HepG2 (cell line): ENCODE data around the gene SAMD14. TPM values are rescaled to one million over a fixed set of nuclear protein-coding genes. Genes with fewer than 3 reads are reported as not detected.

Experiments used
- ATAD3A ChIP-seq: sonication (generic); formaldehyde crosslinking; IDR thresholded peaks from 2 replicates; pipeline ENCODE4 v1.4.0; 2020; ENCODE audit warnings: missing genetic modification reagents
- ATF2 ChIP-seq: sonication (generic); formaldehyde crosslinking; IDR thresholded peaks from 2 replicates; pipeline ENCODE4 v1.4.0; 2020; ENCODE audit warnings: missing genetic modification reagents
- CCDC6 ChIP-seq: sonication (generic); formaldehyde crosslinking; IDR thresholded peaks from 2 replicates; pipeline ENCODE4 v1.8.1; 2022; ENCODE audit warnings: mild to moderate bottlenecking, missing genetic modification reagents, moderate library complexity
- ETV6 ChIP-seq: sonication (generic); formaldehyde crosslinking; conservative IDR thresholded peaks from 2 replicates; pipeline ENCODE4 v1.4.0; 2020; ENCODE audit warnings: missing genetic modification reagents
- LCORL ChIP-seq, 2 experiments: fragments of 450-650 bp in 1 of 2; sonication (generic) in 1 of 2; formaldehyde crosslinking in 1 of 2; IDR thresholded peaks; 2 replicates each; pipeline versions ENCODE4 v1.5.0 to v1.6.1; 2017 to 2020; ENCODE audit warnings: antibody characterized with exemption in 1 of 2, missing genetic modification reagents in 1 of 2
- MAFG ChIP-seq: sonication (generic); formaldehyde crosslinking; IDR thresholded peaks from 2 replicates; pipeline ENCODE4 v1.5.1; 2020; ENCODE audit warnings: mild to moderate bottlenecking, missing genetic modification reagents
- MBNL3 ChIP-seq: fragments of 250-450 bp; sonication (Bioruptor Pico); conservative IDR thresholded peaks from 2 replicates; pipeline ENCODE4 v1.8.0; 2022; ENCODE audit warnings: mild to moderate bottlenecking, inconsistent platforms
- MED13 ChIP-seq: sonication (generic); formaldehyde crosslinking; IDR thresholded peaks from 2 replicates; pipeline ENCODE4 v1.5.0; 2020; ENCODE audit warnings: missing genetic modification reagents
- MYC ChIP-seq: sonication (generic); formaldehyde crosslinking; IDR thresholded peaks from 2 replicates; pipeline ENCODE4 v1.9.0; 2021; ENCODE audit warnings: missing genetic modification reagents, borderline replicate concordance
- POGZ ChIP-seq: sonication (generic); formaldehyde crosslinking; IDR thresholded peaks from 2 replicates; pipeline ENCODE4 v1.4.0; 2020; ENCODE audit warnings: mild to moderate bottlenecking, missing genetic modification reagents
- POLR2AphosphoS2 ChIP-seq: IDR thresholded peaks from 2 replicates; pipeline ENCODE4 v1.6.1; 2011; ENCODE audit warnings: low read depth, low read length, improper control_type of control experiment
- RNF219 ChIP-seq: sonication (generic); formaldehyde crosslinking; IDR thresholded peaks from 2 replicates; pipeline ENCODE4 v1.5.0; 2020; ENCODE audit warnings: mild to moderate bottlenecking, missing genetic modification reagents
- SCMH1 ChIP-seq: sonication (generic); formaldehyde crosslinking; IDR thresholded peaks from 2 replicates; pipeline ENCODE4 v1.9.0; 2021; ENCODE audit warnings: missing genetic modification reagents, mild to moderate bottlenecking, borderline replicate concordance
- SNAI1 ChIP-seq: sonication (generic); formaldehyde crosslinking; IDR thresholded peaks from 2 replicates; pipeline ENCODE4 v1.5.0; 2020; ENCODE audit warnings: mild to moderate bottlenecking, missing genetic modification reagents, borderline replicate concordance
- THAP8 ChIP-seq: sonication (generic); formaldehyde crosslinking; IDR thresholded peaks from 2 replicates; pipeline ENCODE4 v1.5.1; 2020; ENCODE audit warnings: missing genetic modification reagents, mild to moderate bottlenecking, borderline replicate concordance
- ZBTB3 ChIP-seq: sonication (generic); formaldehyde crosslinking; IDR thresholded peaks from 2 replicates; pipeline ENCODE4 v1.4.0; 2020; ENCODE audit warnings: low read depth, mild to moderate bottlenecking, moderate library complexity, missing genetic modification reagents, borderline replicate concordance
- ZFP36 ChIP-seq: fragments of 150-350 bp; IDR thresholded peaks from 2 replicates; pipeline ENCODE4 v1.6.1; 2018; ENCODE audit warnings: borderline replicate concordance, low read length, low read depth; ENCODE audit not compliant: partially characterized antibody
- ZFP90 ChIP-seq: sonication (generic); formaldehyde crosslinking; IDR thresholded peaks from 2 replicates; pipeline ENCODE4 v1.8.0; 2022; ENCODE audit warnings: missing genetic modification reagents, mild to moderate bottlenecking, inconsistent platforms, borderline replicate concordance
- ZNF136 ChIP-seq: sonication (generic); formaldehyde crosslinking; IDR thresholded peaks from 2 replicates; pipeline ENCODE4 v1.8.1; 2022; ENCODE audit warnings: low read depth, mild to moderate bottlenecking, moderate library complexity, missing genetic modification reagents
- ZNF17 ChIP-seq: sonication (generic); formaldehyde crosslinking; IDR thresholded peaks from 2 replicates; pipeline ENCODE4 v1.5.0; 2020; ENCODE audit warnings: mild to moderate bottlenecking, missing genetic modification reagents
- ZNF281 ChIP-seq: sonication (generic); formaldehyde crosslinking; IDR thresholded peaks from 2 replicates; pipeline ENCODE4 v1.4.0; 2020; ENCODE audit warnings: missing genetic modification reagents, borderline replicate concordance
- ZNF7 ChIP-seq: IDR thresholded peaks from 2 replicates; pipeline ENCODE4 v1.6.1; 2016; ENCODE audit warnings: missing biosample characterization, missing genetic modification reagents
- polyA plus RNA-seq, 8 experiments: library from polyadenylated mRNA; depleted of rRNA in 3 of 8; stranded (reverse) in 7 of 8; unstranded in 1 of 8; fragments of >200 nt; fragmentation: Illumina TruSeq in 4 of 8; extraction: Trizol in 4 of 8; gene quantifications; 2 replicates each; pipeline versions ENCODE4 v1.2.1 to v1.2.3, GENCODE V29; 2011 to 2016; ENCODE audit warnings: low read depth in 4 of 8, missing spikeins in 1 of 8, mixed read lengths in 1 of 8; ENCODE audit not compliant: insufficient read depth in 1 of 8
- total RNA-seq, 5 experiments: library from RNA; depleted of rRNA; stranded (reverse); fragments of >200 nt; fragmentation: Illumina TruSeq; extraction: Trizol; gene quantifications; 2 replicates each; pipeline ENCODE4 v1.2.3, GENCODE V29; 2016; ENCODE audit warnings: low read depth in 1 of 5

Gene SAMD14
- total and polyA plus RNA-seq, 2 of the 13 experiments (the other 11 are each of a cell fraction or from before 2014, with no cell fraction given), result 0.07 to 0.22 TPM

GRCh38 chr17:50133028-50133768 lies 3.2 kb upstream of the SAMD14 start (continued):
- TF ChIP-seq ATF2 (no peak), ZNF281 (CRISPR knock-in tag) (peak; percentile 38; the same call in 1 of the 2 replicates), MBNL3 (CRISPR knock-in tag) (no peak), ATAD3A (CRISPR knock-in tag) (no peak), MED13 (CRISPR knock-in tag) (no peak), POLR2AphosphoS2 (no peak), CCDC6 (CRISPR knock-in tag) (no peak), MYC (CRISPR knock-in tag) (peak; percentile 32; the same call in 1 of the 2 replicates), ZFP90 (CRISPR knock-in tag) (0 out of 2 replicates have a peak, but pooled peaks have one; percentile 58), ZFP36 (no peak), MAFG (no peak), RNF219 (CRISPR knock-in tag) (no peak), POGZ (no peak), THAP8 (CRISPR knock-in tag) (no peak), ZNF136 (CRISPR knock-in tag) (no peak), ZBTB3 (CRISPR knock-in tag) (no peak), ZNF7 (CRISPR knock-in tag) (no peak), ETV6 (CRISPR knock-in tag) (no peak), SNAI1 (CRISPR knock-in tag) (no peak), ZNF17 (CRISPR knock-in tag) (no peak), SCMH1 (CRISPR knock-in tag) (no peak), LCORL (IDR thresholded peaks at IDR 0.05) (no peak; the same call in 1 of the 2 replicates), LCORL (CRISPR knock-in tag; IDR thresholded peaks at IDR 0.05) (peak; percentile 92)
